Left ventricle myocardium inferior (tissue), 1 donor: ENCODE data around the gene AHNAK2. TPM values are rescaled to one million over a fixed set of nuclear protein-coding genes. Genes with fewer than 3 reads are reported as not detected.

ENCODE experiments used
- DNase-seq: peaks from one replicate; pipeline ENCODE4 v3.0.0-alpha.2; 2020
- H3K27ac ChIP-seq: fragments of 200-600 bp; replicated peaks from 2 replicates; pipeline ENCODE4 v1.8.0; 2021
- H3K27me3 ChIP-seq: fragments of 200-600 bp; 2 replicates; pipeline ENCODE4 v1.8.0; 2021; ENCODE audit warnings: low read depth
- H3K36me3 ChIP-seq: fragments of 200-600 bp; 2 replicates; pipeline ENCODE4 v1.8.0; 2021
- H3K4me1 ChIP-seq: fragments of 200-600 bp; 2 replicates; pipeline ENCODE4 v1.8.0; 2021
- H3K4me3 ChIP-seq: fragments of 200-600 bp; 2 replicates; pipeline ENCODE4 v1.8.0; 2021; ENCODE audit warnings: mild to moderate bottlenecking, moderate library complexity
- H3K9me3 ChIP-seq: fragments of 200-600 bp; replicated peaks from 2 replicates; pipeline ENCODE4 v1.8.0; 2021
- CTCF ChIP-seq: fragments of 200-600 bp; IDR thresholded peaks from 2 replicates; pipeline ENCODE4 v1.8.0; 2021; ENCODE audit warnings: antibody characterized with exemption, mild to moderate bottlenecking, borderline replicate concordance
- intact Hi-C: fragments of 100-400 bp; cut with micrococcal nuclease; formaldehyde crosslinking; loops from one replicate; pipeline ENCODE4 v1.11.0; 2022
- total RNA-seq: library from RNA; stranded (reverse); fragmentation: NEBNext Ultra II Directional; extraction: Animal tissue kit (Norgen Biotek cat#: 25700); gene quantifications from one replicate; pipeline ENCODE4 v1.2.1, GENCODE V29; 2021
- donor health status: DM: no; HTN: yes; CAD: no; lungs with severe emphysema.

AHNAK2 gene
- total RNA-seq, 1 donor from 2014 or later: 2.5 TPM

DNA sequence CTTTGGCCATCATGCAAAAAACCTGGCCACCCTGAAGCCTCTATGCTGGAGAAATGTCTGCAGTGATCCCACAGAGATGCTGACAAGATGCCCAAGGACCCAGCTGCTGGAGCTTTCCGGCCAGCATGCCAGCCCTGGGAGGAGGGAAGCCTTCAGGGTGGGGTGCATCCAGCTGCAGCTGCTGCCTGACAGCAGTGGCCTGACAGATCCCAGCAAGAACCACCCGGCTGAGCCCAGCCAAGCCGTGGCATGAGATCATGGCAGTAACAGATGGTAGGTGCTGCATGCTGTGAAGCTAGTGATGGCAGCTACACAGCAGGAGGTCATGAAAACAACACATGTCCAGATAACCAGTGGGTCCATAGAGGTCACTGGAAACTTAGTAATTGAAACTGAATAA is 21.2 kb upstream of the AHNAK2 start:
- Histone ChIP-seq H3K9me3 (peaks cover 5% of the 10 kb centered on the region), H3K4me1 (no peaks in the 10 kb centered on the region), H3K27ac (no peak overlapping the region), H3K4me3 (no peak overlapping the region), H3K27me3 (no peaks in the 10 kb centered on the region), H3K36me3 (peaks cover under 1% of the 10 kb centered on the region)
- intact Hi-C loops: no loop called here
- no peak for TF ChIP-seq CTCF
- DNase-seq: no peak

DNA sequence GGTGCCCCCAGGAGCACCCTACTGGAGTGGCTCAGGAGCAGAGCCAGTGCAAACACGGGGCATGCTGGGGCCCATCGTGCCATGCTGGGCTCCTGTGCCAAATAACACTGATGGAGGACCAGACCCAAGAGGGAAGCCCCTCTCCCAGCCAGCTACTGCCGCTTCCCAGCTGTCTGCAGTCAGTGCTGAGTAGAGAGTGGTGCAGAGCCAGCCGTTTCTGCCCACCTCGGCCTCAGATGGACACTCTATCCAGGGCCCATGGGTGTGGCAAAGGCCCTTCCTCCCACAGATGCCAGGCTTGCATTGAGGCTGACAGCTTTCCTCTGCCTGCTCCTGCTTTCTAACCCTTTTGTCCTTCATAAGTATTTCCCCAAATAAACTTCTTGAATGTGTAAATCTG is 20.6 kb upstream of the AHNAK2 start:
- intact Hi-C loops: no loop called here
- Histone ChIP-seq H3K4me1 (no peaks in the 10 kb centered on the region), H3K27ac (no peak overlapping the region), H3K27me3 (no peaks in the 10 kb centered on the region), H3K36me3 (peaks cover 6% of the 10 kb centered on the region), H3K9me3 (peaks cover 5% of the 10 kb centered on the region), H3K4me3 (no peak overlapping the region)
- TF ChIP-seq CTCF: no peak
- DNase-seq: no peak

- DNase-seq: no peak
- peaks cover 19% of the 10 kb centered on the region for H3K36me3 ChIP-seq
- H3K4me1 ChIP-seq: no peaks in the 10 kb centered on the region
- no peak for TF ChIP-seq CTCF
- no peak overlapping the region for H3K27ac ChIP-seq
- intact Hi-C loops: no loop called here
- no peaks in the 10 kb centered on the region for H3K27me3 ChIP-seq
- no peak overlapping the region for H3K4me3 ChIP-seq
- peaks cover 5% of the 10 kb centered on the region for H3K9me3 ChIP-seq
These were observed 18.3 kb upstream of the AHNAK2 start for GRCh38 chr14:104996483-104996882.

DNA sequence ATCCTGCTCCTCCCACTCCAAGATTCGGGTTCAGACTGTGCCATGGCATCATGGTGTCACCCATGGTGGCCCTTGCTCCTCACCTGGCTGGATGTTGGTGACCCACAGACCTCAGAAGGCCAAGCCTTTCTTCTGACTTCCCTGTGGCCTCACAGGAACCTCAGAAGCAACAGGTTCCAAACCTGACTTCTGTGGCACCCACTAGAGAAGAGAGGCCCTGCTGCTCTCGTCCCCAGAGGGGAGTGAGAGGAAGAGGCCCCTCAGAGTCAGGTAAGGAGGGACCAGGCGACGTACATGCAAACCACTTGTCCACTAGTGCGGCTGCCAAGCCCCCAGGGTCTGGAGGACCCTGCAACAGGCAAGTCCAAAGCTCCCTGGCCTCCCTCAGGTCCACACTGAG is 17.9 kb upstream of the AHNAK2 start:
- peaks cover 19% of the 10 kb centered on the region for H3K36me3 ChIP-seq
- no peak for DNase-seq

DNA sequence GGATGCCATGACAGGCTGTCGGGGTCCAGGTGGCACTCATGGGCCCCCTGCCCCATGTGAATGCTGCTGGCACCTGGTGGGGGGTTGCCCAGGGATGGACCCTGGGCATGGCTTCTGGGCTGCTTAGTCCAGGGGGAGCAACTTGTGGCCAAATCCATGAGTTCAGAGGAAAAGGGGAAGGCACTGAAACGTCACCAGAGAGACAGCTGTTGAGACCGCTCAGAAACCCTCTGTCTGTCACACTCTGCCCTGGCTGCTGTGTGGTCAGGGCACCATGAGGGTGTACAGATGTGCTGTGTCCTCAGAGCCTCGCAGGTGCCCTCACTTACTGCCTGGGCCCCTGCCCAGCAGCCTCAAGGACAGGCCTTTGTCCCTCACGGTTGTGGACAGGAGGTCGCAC is 16.8 kb upstream of the AHNAK2 start:
- Histone ChIP-seq H3K36me3 (peaks cover 19% of the 10 kb centered on the region), H3K4me3 (no peak overlapping the region), H3K4me1 (no peaks in the 10 kb centered on the region), H3K27ac (no peak overlapping the region), H3K9me3 (peaks cover 5% of the 10 kb centered on the region), H3K27me3 (no peaks in the 10 kb centered on the region)
- no peak for TF ChIP-seq CTCF
- DNase-seq: no peak
- intact Hi-C loops: no loop called here

More for the DNA sequence above, 17.9 kb upstream of the AHNAK2 start:
- Histone ChIP-seq H3K27me3 (no peaks in the 10 kb centered on the region), H3K9me3 (peaks cover 5% of the 10 kb centered on the region), H3K4me1 (no peaks in the 10 kb centered on the region), H3K4me3 (no peak overlapping the region), H3K27ac (no peak overlapping the region)
- no peak for TF ChIP-seq CTCF
- intact Hi-C loops: no loop called here
